ENCODE results near the gene LRP1B.

LRP1B gene

DNA sequence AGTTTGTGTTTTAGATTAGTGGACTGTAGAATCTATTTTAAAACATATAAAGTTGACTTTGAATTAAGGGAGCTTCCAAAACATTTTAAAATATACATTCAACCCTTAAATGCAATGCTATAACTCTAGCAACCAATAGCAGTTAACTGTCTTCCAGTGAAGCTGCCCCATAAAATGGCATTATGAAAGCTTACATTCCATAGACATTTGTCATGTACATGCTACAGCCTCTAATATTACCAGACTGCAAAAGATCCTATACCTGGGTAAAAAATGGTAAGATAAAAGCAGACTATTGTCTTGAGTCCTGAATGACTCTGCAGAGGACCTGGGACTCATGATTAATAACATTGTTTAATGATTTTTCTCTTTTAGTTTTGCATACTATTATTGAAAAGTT, 489.4 kb downstream of the LRP1B start:
- no peak for DNase-seq

DNA sequence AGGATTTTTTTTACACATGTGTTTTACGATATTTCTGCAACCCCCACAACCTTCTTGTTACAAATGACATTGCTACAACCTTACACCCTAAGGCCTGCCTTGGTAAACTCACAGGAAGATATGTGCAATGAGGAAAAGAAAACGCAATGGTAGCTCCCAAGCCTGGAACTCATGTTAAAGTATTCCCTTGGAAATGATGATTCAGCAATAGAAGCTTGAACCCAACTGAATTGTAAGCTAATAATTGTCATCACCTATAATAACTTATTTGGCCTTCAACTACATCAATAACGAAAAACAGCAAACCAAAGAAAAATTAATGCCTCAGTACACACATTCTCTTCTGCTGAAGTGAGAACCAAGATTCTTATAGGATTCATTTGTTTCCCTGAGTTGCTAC, 491.0 kb downstream of the LRP1B start:
- DNase-seq, result no peak

DNA sequence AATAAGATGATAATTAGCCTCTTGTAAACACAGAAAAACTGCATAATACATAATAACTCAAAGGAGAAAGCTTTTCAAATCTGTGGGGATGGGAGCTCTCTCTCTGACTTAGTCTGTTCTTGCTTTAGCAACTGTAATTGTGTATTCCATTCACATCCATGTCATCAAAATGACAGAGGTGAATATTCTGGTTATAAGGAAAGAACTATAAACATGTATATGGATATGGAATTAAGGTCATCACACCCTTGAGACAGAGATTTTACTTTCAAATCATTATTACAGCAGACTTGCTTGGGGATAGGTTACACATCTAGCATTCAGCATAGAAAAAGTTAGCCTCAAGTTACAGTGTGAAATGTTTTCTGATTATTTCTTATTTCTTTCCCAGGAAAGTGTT, 497.7 kb downstream of the LRP1B start:
- DNase-seq, result no peak

DNA sequence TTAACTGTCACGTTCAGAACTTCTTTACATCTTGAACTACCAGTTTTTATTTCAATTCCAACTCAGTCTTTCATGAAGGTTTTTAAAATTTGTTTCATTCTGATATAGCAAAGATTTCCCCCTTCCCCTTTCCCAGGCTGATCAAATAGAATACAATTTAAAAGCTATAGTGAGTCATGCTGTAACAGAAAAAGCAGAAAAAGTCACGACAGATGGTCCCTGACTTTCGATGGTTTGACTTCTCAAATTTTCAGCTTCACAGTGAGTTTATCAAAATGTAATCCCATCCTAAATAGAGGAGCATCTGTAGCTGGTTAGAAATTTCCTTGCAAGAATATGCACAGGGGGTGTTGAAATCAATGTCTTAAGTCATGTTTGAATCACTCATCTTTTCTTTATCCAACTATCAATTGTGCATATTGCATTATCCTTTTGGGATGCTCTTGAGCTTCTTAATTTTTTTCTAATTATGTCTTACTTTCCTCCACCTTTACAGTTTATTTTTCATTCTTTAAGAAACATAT, 500.3 kb downstream of the LRP1B start:
- no peak for DNase-seq

DNA sequence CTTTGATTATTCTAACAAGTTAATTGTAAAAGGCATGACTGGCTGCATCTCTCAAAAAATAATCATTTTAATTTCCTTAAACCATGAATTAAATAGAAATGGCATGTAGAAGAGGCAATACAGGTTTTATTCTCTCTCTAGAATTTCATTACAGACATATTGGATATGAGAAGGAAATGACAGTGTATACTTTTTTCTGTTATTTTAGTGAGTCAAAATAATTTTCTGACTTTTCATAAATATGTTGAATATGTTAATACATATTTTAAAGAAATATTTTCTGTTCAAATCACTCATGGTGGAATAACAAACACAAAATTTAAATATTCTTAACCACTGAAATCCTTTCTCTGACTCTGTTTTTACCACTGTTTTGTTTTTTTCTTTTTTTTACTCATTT, 510.4 kb downstream of the LRP1B start:
- no peak for DNase-seq

DNA sequence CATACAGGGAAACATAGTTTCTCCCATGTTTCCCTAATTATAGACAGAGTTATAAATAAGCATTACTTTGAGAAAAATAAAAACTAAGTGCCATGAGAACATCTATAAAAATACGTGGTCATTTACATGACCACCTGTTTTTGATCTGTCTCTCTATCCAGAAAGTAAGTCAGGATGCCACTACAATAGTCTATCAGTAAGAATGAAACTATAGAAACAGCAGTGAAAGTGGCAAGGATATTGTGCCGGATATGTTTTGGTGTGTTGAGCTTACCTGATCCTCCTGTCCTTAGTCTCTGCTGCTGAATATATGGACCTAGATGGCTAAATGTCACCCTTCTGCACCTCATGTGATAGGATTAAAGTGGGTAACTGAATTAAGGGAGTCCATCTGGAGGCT, 512.4 kb downstream of the LRP1B start:
- no peak for DNase-seq

DNA sequence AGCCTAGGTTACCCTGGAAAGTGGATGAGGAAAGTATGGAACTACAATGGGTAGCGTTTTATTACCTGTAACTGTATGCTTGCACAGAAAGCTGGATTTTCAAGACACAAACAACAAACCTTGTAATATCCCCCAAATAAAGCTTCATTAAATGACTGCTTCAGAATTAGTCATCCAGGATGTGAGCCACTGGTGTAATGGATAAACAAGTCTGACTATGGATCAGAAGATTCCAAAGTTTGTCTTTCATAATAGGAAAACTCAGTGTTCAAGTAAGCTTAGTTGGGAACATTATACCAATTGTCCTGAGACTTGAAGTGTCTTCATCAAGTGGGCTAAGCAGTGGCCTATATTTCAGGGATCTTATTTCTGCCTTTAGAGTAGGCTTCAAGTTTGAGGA, 518.8 kb downstream of the LRP1B start:
- DNase-seq, result no peak

DNA sequence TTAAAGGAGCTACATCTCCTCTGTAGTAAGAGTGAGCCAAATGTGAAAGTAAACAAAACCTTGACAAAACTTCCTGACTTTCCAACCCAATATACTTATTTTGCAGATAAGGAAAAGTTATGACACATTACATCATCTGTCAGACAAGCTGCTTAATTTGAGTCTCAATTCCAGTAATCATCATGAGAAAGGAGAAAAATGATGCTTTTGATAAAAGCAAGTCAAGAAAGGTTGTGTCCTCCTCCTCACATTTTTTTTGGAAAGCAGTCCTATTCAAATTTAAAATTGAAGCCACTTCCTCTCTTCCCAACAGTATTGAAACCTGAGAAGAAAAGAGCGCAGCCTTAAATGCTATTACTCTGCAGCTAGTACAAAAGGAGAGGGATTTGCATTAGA, 519.6 kb downstream of the LRP1B start:
- no peak for DNase-seq

DNA sequence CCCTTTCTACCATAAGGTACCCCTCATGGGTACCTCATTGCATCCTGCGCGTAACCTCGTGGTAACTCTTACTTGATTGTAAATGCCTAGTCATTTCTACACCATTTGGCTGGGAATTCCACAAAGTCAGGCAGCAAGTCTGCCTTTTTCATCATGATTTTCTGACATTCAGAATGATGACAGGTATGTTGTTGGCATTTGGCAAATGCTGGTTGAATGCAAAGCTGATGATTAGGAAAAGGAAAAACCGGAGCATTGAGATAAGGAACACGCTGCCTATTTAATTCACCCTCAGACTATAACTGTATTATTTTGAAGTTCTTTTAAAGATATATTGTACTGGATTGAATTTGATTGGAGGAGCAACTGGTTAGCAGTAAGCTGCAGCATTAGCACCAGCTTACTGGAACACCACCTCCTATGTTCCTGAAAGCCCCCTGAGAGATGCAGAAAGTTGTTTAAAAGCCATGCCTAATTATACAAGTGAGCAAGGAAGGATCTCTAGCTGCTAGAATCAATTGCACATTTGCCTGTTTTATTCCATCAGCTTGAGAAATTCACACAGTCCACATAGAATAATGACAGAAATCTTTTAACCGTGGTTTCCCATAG, 520.1 kb downstream of the LRP1B start:
- DNase-seq, result no peak

DNA sequence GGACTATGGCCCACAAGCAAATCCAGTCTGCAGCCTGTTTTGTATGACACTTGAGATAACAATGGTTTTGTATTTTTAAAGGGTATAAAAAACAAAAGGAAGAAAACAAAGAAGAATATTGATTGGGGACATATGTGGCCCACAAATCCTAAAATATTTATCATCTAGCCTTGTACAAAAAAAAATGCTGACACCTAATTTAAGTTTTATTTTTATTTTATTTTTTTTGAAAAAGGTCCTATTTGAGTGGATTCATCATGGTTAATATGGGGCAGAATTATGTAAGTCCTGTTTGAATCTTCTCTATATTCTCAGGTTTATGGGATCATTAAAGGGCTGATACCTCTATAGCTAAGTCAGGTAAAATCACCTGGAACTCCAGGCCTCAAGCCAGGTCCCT, 525.7 kb downstream of the LRP1B start:
- DNase-seq, result no peak

DNA sequence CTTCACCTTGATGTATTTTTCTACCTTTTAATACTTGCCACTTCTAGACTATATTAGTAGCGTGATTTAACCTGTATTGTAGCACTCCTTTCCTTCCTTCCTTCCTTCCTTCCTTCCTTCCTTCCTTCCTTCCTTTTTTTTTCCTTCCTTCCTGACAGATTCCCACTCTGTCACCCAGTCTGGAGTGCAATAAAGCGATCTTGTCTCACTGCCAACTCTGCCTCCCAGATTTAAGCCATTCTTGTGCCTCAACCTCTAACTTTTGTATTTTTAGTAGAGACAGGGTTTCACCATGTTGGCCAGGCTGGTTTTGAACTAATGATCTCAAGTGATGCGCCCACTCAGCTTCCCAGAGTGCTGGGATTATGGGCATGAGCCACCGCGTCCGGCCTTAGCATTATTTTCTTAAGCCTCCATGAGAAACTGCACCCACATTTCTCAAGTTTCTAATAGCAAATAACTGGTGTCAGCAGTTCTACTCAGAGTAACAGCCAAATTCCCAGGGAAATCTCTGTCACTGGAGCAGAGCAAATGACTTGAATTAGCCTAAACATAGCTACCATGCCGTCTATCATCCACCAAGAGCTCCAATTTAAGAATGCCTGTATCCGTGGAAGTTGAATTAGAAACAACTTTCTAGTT, 529.2 kb downstream of the LRP1B start:
- no peak for DNase-seq

DNA sequence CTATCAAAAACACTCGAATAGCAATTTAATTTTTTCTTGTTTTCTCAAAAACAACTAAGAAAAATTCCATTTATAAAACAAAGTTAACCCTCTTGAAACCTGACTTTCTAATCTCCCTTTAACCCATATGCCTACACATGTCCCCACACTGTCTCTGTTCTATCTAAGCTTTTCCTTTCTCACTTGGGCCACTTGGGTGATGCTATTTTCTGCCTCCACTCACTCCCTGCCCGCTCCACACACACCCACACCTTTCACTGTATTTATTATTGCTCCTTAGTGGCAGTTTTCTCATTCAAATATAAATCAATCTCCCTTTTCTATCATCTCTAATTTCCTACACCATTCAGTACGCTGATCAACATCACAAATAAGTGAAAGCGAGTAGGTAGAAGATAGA, 531.1 kb downstream of the LRP1B start:
- DNase-seq, result no peak

DNA sequence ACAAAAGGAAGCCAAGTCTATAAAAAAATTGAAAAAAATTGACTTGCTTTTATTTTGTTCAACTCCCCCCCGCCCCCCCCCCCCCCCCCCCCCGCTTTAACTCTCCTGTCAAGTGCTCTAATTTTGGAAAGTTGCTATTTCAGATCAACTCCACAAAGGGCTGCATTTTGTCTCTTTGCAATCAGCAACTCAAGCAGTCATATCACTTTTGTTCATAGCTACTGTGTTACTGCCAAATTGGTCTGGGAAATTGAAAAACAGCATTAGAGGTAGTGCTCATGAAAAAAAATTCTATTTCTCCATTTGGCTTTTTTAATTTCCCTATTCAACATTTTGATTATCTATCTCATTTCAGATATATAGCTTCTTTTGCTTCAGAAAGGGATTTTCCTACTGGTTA, 531.8 kb downstream of the LRP1B start:
- DNase-seq, result no peak

DNA sequence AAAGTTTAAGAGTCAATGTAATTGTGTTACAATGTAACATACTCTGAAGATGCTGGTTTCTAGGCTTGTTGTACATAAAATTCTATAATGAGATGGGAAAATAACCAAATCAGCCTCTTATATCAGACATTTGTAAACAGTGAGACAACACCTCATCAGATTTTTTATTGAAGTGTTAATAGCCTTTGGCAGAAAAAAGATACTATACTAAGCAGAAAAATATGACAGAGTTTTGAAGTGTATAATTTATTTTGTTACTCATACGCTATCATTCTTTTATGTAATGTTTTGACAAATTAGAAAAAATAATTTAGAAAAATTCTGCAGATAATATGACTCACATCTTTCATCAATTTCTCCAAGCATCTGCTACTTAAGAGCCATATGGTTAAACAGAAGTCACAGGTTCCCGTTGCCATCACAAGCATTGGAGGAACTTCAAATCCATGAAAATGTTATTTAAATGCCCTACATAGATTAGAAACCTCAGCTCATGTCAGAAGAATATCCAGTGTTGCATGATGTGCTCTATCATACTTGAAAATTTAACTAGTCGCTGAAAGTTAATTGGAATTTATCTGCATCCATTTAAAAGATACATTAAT, 535.4 kb downstream of the LRP1B start:
- no peak for DNase-seq

DNA sequence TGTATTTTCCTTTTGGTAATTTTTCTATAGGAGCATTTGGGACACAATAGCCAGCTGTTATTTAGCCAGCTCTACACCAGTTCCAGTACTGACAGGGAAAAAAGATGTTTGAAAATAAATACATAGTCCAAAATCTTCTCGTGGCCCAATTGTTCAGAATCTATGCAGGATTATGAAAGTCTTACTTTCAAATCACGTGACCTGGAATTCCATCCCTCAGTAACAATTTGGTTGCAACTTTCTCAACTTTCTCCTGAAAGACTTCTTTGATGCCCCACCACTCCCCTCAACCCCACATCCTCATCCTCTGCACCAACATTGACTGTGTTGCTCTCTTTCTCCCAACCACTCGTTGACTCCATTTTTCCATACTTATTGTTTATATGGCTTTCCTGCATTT, 539.0 kb downstream of the LRP1B start:
- no peak for DNase-seq

DNA sequence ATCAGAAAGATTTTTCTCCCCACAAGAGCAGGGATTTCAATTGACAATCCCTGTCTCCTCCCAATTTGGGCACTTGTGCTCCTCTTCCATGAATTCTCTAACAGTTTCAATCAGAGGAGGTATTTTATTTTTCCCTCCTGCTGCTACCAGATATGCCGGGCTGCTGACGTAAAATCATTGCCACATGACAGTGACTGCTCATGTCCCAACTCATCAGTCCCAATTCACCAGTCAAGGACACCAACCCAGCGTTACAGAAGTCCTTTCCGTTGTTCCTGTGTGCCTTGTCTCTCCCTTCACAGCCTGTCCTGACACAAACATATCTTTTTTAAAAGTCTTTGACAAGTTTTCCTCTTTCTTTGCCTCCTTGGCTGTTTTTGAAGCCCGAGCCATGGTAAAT, 540.2 kb downstream of the LRP1B start:
- DNase-seq, result no peak

DNA sequence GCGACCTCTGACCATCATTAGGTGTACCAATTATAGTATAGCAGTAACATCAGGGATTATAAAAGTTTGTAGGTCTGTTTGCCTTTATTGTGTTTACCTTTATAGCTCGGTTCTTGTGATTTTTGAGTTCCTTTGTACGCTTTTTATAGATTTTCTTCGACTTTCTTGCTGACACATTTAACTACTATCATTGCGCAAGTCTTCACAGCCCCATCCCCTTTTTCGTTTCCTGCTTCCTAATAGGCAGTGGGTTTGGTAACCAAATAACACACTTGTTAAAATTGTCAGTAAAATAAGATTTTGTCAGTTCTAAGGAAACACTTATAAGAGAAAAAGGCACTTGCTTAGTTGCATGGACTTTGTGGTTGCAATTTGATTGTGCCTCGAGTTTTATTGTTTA, 541.5 kb downstream of the LRP1B start:
- no peak for DNase-seq

DNA sequence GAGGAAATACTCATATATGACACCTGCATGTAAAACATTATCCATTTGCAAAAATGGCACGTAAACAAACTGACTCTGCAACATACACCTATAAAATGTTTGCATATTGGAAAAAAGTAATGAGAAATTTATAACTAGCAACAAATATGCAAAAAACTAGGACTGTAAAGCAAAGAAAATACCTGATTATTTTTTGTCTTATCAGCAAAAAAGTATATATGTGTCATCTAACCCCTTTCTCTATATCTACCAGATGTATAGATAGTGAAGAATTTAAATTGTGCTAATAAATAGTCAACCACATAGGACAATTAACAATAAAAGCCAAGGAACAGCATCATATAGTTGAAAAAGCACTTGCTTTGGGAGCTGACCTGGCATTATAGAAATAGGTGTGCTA, 543.8 kb downstream of the LRP1B start:
- no peak for DNase-seq

DNA sequence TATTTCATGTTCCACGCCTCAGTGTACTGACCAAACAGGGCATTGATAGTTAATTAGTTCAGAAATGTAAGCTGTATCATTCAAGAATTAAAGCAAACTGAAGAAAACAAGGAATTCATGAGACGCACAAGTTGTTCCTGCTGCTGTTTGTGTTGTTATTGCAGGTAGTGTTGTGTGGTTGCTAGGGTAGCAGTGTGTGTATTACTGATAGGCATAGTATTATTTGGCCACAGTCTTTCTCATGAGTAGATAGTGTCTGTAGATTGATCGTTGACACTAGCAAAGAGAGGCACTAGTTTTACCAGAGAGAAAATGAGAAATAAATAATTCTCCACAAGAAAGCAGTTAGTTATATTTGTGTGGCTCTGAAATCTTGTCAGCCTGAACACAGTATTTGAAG, 548.6 kb downstream of the LRP1B start:
- no peak for DNase-seq

DNA sequence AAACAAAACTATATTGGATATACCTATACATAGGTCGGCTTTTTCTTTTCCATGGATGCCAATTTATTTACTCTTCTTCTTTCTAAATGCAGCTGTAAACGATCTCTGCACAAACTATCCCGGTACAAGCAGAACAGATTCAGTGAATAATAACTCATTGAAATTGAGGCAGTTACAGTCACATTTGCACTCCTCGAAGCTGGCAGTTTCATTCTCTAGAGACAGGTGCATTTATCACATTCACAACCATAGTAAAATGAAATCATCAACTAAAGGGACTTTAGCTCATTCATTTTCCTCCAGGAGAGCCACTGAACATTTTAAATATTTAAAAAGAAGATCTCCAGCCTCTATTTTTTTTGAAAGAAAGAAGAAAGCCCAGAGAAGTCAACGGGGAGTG, 551.7 kb downstream of the LRP1B start:
- no peak for DNase-seq

DNA sequence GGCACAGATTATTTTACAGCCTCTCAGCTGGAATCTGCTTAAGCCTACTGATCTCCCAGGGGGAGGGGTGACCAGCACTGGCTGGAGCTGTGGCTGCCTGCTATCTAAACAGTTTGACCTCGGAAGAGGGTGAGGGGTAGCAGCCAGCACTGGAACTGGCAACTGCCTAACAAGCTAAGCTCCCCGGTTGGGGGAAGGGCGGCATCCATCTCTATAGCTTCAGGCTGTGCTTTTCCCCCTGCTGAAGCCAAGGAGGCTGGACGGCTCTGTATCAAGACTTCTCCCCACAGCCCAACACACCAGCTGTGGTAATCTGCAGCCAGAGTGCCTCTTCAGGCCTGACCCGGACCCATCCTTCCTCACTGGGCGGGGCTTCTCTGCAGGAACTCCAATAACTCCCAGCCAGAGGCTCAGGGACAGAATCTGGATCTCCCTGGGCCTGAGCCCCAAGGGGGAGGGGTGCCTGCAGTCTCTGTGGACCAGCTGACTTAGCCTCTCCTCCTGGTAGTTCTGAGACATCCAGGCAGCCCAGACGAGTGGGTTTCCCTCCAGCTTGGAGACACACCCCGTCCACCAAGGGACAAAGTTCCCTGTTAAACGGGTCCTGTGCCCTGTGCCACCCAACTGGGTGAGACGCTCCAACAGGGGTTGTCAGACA, 560.2 kb downstream of the LRP1B start:
- DNase-seq, result no peak

DNA sequence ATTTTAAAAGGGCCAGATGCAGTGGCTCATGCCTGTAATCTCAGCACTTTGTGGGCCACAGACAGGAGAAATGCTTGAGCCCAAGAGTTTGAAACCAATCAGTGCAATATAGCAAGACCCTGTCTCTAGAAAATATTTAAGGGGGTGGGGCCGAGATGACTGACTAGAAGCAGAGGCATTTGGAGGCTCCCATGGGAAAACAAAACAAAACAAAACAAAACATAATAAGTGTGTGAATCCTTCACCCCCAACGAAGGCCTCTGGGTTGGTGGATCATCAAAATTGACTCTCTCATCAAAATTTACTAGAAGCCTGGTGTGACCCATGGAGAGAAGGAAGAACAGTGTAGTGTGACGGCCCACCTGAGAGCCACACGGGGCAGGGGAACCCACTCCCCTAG, 560.9 kb downstream of the LRP1B start:
- DNase-seq, result no peak

DNA sequence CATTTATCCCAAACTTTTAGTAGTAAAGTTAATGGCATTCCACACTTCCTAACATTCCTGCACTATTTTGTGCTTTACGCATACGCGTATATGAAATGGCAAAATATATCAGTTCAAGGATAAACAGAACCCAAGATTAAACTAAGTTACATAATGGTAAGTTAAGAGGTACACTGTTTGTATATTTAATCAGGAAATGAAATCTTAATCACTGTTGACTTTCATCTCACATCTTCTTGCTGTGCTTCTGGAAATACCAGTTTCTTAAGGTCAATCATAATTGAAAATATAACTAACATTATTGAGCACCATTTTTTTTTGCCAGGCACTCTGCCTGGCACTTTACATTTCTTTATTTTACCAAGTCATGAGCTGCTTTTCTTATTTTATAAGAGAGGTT, 565.2 kb downstream of the LRP1B start:
- DNase-seq, result no peak

DNA sequence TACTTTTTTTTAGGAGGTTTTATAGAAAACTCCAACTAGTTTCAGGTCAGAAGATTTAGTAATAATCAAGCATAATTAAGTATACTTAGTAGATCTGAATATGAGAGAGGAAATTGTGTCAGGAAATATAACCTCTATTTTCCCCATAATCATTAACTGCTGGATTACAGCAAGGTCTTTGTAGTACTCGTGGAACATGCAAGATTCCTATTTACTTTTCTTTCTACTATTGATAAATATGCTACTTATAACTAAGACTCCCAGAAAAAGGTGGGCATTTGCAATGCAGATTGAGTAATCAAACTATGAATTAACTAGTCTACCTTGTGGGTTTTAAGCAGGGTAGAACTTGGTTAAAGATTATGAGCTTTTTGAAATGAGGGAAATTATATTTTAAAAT, 570.1 kb downstream of the LRP1B start:
- no peak for DNase-seq

Data from stimulated activated naive CD4-positive, alpha-beta T cell treated with Interleukin-2 at 50 U/mL for 16 hours (primary cell).